Measurements from ENCODE around the gene FBLN2.
A peak's percentile ranks its signal among the peaks of the same experiment; 100 is the strongest.

FBLN2 gene

GRCh38 chr3:13614607-13615006 is 65.7 kb downstream of the FBLN2 start:
- no peak for DNase-seq
- intact Hi-C loops (cut with DNase I) = no loop called here

GRCh38 chr3:13615019-13615528 is 66.1 kb downstream of the FBLN2 start:
- DNase-seq = peak in 3 of 10 donors; percentile 22 to 59 (median 35)
- intact Hi-C loops (cut with DNase I) = no loop called here

- peak in 3 of 10 donors; percentile 48 to 71 (median 68) for DNase-seq
Measured at GRCh38 chr3:13616359-13616758, 67.4 kb downstream of the FBLN2 start.

GRCh38 chr3:13617097-13617738 is 68.3 kb downstream of the FBLN2 start:
- intact Hi-C loops (cut with DNase I) = no loop called here
- DNase-seq = no peak

More at GRCh38 chr3:13616359-13616758, 67.4 kb downstream of the FBLN2 start:
- intact Hi-C loops (cut with DNase I) = no loop called here

- intact Hi-C loops (cut with DNase I) = no loop called here
- DNase-seq = peak in 3 of 10 donors; percentile 28 to 57 (median 57)
Measured at GRCh38 chr3:13617981-13618380, 69.1 kb downstream of the FBLN2 start.

GRCh38 chr3:13618836-13619235 is 69.9 kb downstream of the FBLN2 start:
- intact Hi-C loops (cut with DNase I) = no loop called here
- DNase-seq = peak in 2 of 10 donors; percentile 30 to 42

- DNase-seq = peak in 3 of 10 donors; percentile 25 to 74 (median 74)
- intact Hi-C loops (cut with DNase I) = no loop called here
Measured at GRCh38 chr3:13619661-13620230, 70.8 kb downstream of the FBLN2 start.

GRCh38 chr3:13620281-13620680 is 71.4 kb downstream of the FBLN2 start:
- intact Hi-C loops (cut with DNase I) = no loop called here
- DNase-seq = peak in 3 of 10 donors; percentile 27 to 54 (median 47)

- intact Hi-C loops (cut with DNase I) = no loop called here
- DNase-seq = peak in 3 of 10 donors; percentile 43 to 83 (median 62)
Measured at GRCh38 chr3:13620776-13621365, 71.9 kb downstream of the FBLN2 start.

GRCh38 chr3:13621381-13622221 is 72.7 kb downstream of the FBLN2 start:
- intact Hi-C loops (cut with DNase I) = no loop called here
- peak in 3 of 10 donors; percentile 60 to 77 (median 75) for DNase-seq

GRCh38 chr3:13622356-13622755 is 73.4 kb downstream of the FBLN2 start:
- peak in 3 of 10 donors; percentile 55 to 64 (median 59) for DNase-seq
- intact Hi-C loops (cut with DNase I) = no loop called here

GRCh38 chr3:13623101-13623654 is 74.3 kb downstream of the FBLN2 start:
- DNase-seq = peak in 3 of 10 donors; percentile 45 to 76 (median 72)
- intact Hi-C loops (cut with DNase I) = no loop called here

GRCh38 chr3:13624021-13624420 is 75.1 kb downstream of the FBLN2 start:
- peak in 4 of 10 donors; percentile 8 to 67 (median 29) for DNase-seq
- intact Hi-C loops (cut with DNase I) = no loop called here

GRCh38 chr3:13624671-13625125 is 75.8 kb downstream of the FBLN2 start:
- intact Hi-C loops (cut with DNase I) = no loop called here
- peak in 4 of 10 donors; percentile 16 to 83 (median 54) for DNase-seq

GRCh38 chr3:13626396-13626795 is 77.5 kb downstream of the FBLN2 start:
- intact Hi-C loops (cut with DNase I) = no loop called here
- peak in 4 of 10 donors; percentile 10 to 55 (median 36) for DNase-seq

- DNase-seq = peak in 4 of 10 donors; percentile 9 to 51 (median 33)
- intact Hi-C loops (cut with DNase I) = no loop called here
Measured at GRCh38 chr3:13626915-13627460, 78.1 kb downstream of the FBLN2 start.

GRCh38 chr3:13627681-13628080 is 78.8 kb downstream of the FBLN2 start:
- peak in 4 of 10 donors; percentile 11 to 82 (median 64) for DNase-seq
- intact Hi-C loops (cut with DNase I) = no loop called here

GRCh38 chr3:13628432-13628831 is 79.5 kb downstream of the FBLN2 start:
- intact Hi-C loops (cut with DNase I) = no loop called here
- peak in 2 of 10 donors; percentile 54 to 62 for DNase-seq

- DNase-seq = peak in 2 of 10 donors; percentile 31 to 62
- intact Hi-C loops (cut with DNase I) = no loop called here
Measured at GRCh38 chr3:13628841-13629551, 80.1 kb downstream of the FBLN2 start.
